Measurements from ENCODE around the gene ADGRA1. TPM values are rescaled to one million over a fixed set of nuclear protein-coding genes. Genes with fewer than 3 reads are reported as not detected.

Gene ADGRA1
- total and polyA plus RNA-seq, 2 of the 8 experiments (the other 6 are each of a cell fraction or from before 2014, with no cell fraction given) = 0.17 to 0.21 TPM

- Histone ChIP-seq H4K20me1 (replicated peaks in 1 of 2; ENCODE audit: control insufficient read depth in 1 of 2, insufficient read depth in 2 of 2, low read length in 2 of 2) (peaks cover 0 to 4% of the 10 kb centered on the region in 2 experiments), H3K4ac (replicated peaks; ENCODE audit: insufficient read length, low read depth, low read length) (no peak overlapping the region), H3K27ac (ENCODE audit: low read depth, low read length) (no peak overlapping the region), H2BK12ac (ENCODE audit: low read depth, low read length) (no peak overlapping the region), H2BK15ac (ENCODE audit: low read length) (no peak overlapping the region), H3K4me1 (replicated peaks in 1 of 4; ENCODE audit: control insufficient read depth in 3 of 4, insufficient read depth in 4 of 4, low read length in 3 of 4) (no peaks in the 10 kb centered on the region), H2AK5ac (ENCODE audit: low read depth, low read length) (no peak overlapping the region), H3K9me3 (ENCODE audit: insufficient read depth in 2 of 2, low read depth in 1 of 2, low read length in 1 of 2) (peaks cover 0 to 3% of the 10 kb centered on the region in 2 experiments; a peak in 1 of 4 replicates), H3K79me1 (ENCODE audit: low read depth, low read length) (no peaks in the 10 kb centered on the region), H3K4me3 (ENCODE audit: extremely low read depth in 1 of 4, insufficient read depth in 2 of 4, low read depth in 3 of 4, low read length in 4 of 4) (no peak overlapping the region), H3K23ac (ENCODE audit: insufficient read length) (no peak overlapping the region), H2BK120ac (replicated peaks; ENCODE audit: low read depth, low read length) (no peak overlapping the region), H3K14ac (ENCODE audit: insufficient read length) (no peak overlapping the region), H3K79me2 (ENCODE audit: control insufficient read depth in 1 of 2, insufficient read depth in 2 of 2, low read length in 2 of 2) (no peaks in the 10 kb centered on the region), H3K18ac (ENCODE audit: extremely low read depth, low read length) (no peak overlapping the region), H3K36me3 (ENCODE audit: control insufficient read depth in 2 of 4, insufficient read depth in 4 of 4, low read length in 3 of 4) (no peaks in the 10 kb centered on the region), H2BK20ac (ENCODE audit: low read length) (no peak overlapping the region), H4K91ac (replicated peaks; ENCODE audit: insufficient read length, low read length) (no peak overlapping the region), H2AFZ (ENCODE audit: low read length) (no peak overlapping the region), H3K23me2 (ENCODE audit: low read depth, low read length) (no peaks in the 10 kb centered on the region; the same call in 1 of the 2 replicates), H3K27me3 (replicated peaks in 1 of 4; ENCODE audit: control insufficient read depth in 3 of 4, extremely low read depth in 1 of 4, insufficient read depth in 3 of 4, low read length in 3 of 4) (no peaks in the 10 kb centered on the region), H4K5ac (ENCODE audit: insufficient read length, low read depth, low read length) (no peak overlapping the region), H4K8ac (ENCODE audit: extremely low read depth, insufficient read depth, low read length) (no peak overlapping the region), H3K56ac (replicated peaks; ENCODE audit: insufficient read length, low read depth, low read length) (no peak overlapping the region), H3K9ac (replicated peaks in 1 of 4; ENCODE audit: extremely low read depth in 1 of 4, low read depth in 3 of 4, low read length in 3 of 4) (no peak overlapping the region), H2BK5ac (ENCODE audit: low read depth, low read length) (no peak overlapping the region), H3K4me2 (ENCODE audit: insufficient read depth in 1 of 2, low read depth in 2 of 2, low read length in 2 of 2) (no peak overlapping the region)
- WGBS, 2 experiments (ENCODE audit: extremely low coverage in 1 of 2, insufficient coverage in 1 of 2, insufficient read length in 1 of 2, insufficient replicate concordance in 2 of 2, low coverage in 1 of 2, low lambda C conversion rate in 2 of 2, missing lambda C conversion rate in 1 of 2) = 93% methylated on average over 8 of the region's 11 CpGs; no CpG with 5 or more reads in 1 of the 2 experiments
- FAIRE-seq = no peak
- DNase-seq (ENCODE audit: low read depth in 1 of 2, low spot score in 2 of 2) = no peak
- TF ChIP-seq KDM4A (IDR thresholded peaks at IDR 0.05; ENCODE audit: low read depth, low read length, severe bottlenecking) (no peak), RXRA (IDR thresholded peaks at IDR 0.05; ENCODE audit: insufficient read depth, low read depth, low read length) (no peak), CBX5 (IDR thresholded peaks at IDR 0.05; ENCODE audit: low read depth, low read length) (no peak), HDAC2 (IDR thresholded peaks at IDR 0.05; ENCODE audit: borderline replicate concordance in 1 of 2, low read depth in 2 of 2, low read length in 2 of 2) (no peak), BACH1 (IDR thresholded peaks at IDR 0.05; ENCODE audit: low read length) (no peak), SP2 (IDR thresholded peaks at IDR 0.05; ENCODE audit: low read length) (no peak), SIX5 (IDR thresholded peaks at IDR 0.05; ENCODE audit: low read depth, low read length) (no peak), RAD21 (IDR thresholded peaks at IDR 0.05 in 1 of 2, conservative IDR thresholded peaks at IDR 0.05 in 1 of 2; ENCODE audit: low read depth in 2 of 2, low read length in 2 of 2) (no peak), E2F6 (IDR thresholded peaks at IDR 0.05) (no peak), SUZ12 (IDR thresholded peaks at IDR 0.05; ENCODE audit: low read length) (no peak), TEAD4 (IDR thresholded peaks at IDR 0.05; ENCODE audit: low read depth, low read length) (no peak), FOSL1 (IDR thresholded peaks at IDR 0.05; ENCODE audit: insufficient read depth, low read depth, low read length) (no peak), CHD2 (IDR thresholded peaks at IDR 0.05; ENCODE audit: low read length) (no peak)
- CTCF ChIA-PET (ENCODE audit: partially characterized antibody) = interaction anchor here (0.8 to 1.6 kb wide), 6 partner anchors 12 to 155 kb away, joined by 3 to 4 read pairs (median 3); no protein-coding TSS in a partner anchor
- POLR2A ChIA-PET (ENCODE audit: partially characterized antibody) = no interaction called here
Observed at GRCh38 chr10:133049639-133050038, 38.1 kb upstream of the ADGRA1 start.
